GM13976 (cell line): Measurements from ENCODE around the gene GHRL.

Experiments used
- DNase-seq: peaks from one replicate; pipeline ENCODE4 v3.0.0; 2012; ENCODE audit warnings: low spot score
- CTCF ChIP-seq: IDR thresholded peaks from 2 replicates; pipeline ENCODE4 v1.5.1; 2012; ENCODE audit warnings: borderline replicate concordance, mild to moderate bottlenecking; ENCODE audit not compliant: insufficient read depth; ENCODE audit errors: extremely low read depth, missing control alignments, control extremely low read depth
- in situ Hi-C: fragments of 300-500 bp; cut with MboI; formaldehyde crosslinking; loops from one replicate; pipeline ENCODE4 v1.12.0; 2022; ENCODE audit warnings: low sequenced_read_pairs, mixed read lengths, inconsistent platforms; ENCODE audit not compliant: unreplicated experiment

GHRL gene

DNA sequence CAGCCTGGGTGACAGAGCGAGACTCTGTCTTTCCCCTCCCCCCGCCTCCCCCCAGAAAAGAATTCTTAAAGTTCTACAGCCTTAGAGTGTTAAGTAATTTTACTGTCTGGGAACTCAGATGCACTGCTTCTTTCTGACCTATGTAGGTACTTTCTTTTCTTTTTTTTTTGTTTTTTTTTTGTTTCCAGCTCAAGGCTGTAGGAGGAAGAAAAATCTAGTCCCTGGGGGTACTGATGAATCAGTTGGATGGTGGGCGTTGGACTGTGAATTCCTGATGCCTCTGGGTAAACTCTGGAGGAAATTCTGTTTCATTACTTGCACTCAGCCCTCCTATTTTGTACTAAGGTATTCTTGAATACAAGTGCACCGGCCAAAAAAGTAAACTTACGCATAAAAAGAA is 10.8 kb downstream of the GHRL start:
- in situ Hi-C loops = no loop called here
- no peak for TF ChIP-seq CTCF
- no peak for DNase-seq

DNA sequence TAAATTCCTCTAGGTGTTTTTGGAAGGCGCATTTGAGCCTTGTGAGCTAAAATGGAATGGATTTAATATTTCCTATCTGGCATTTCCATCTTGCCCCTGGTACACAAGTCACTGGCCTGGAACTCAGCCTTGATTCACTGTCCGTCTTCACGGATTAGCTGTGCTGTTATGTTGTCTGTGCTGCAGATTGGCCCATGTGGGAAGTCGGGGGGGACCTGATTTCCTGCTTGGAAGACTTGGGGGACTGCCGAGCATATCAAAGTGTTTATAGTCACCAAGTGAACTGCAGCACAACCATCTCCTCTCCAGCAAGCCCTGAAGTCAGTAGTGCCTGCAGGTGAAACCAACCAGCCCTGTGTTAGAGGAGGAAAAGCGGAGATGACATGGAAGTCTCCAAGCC is 12.2 kb downstream of the GHRL start:
- in situ Hi-C loops = no loop called here
- no peak for DNase-seq
- TF ChIP-seq CTCF = no peak

GRCh38 chr3:10280177-10280529 is 12.6 kb downstream of the GHRL start:
- no peak for TF ChIP-seq CTCF
- no peak for DNase-seq
- in situ Hi-C loops = no loop called here

GRCh38 chr3:10279384-10280176 is 13.2 kb downstream of the GHRL start:
- TF ChIP-seq CTCF = no peak
- in situ Hi-C loops = no loop called here

GRCh38 chr3:10278501-10278900 is 14.2 kb downstream of the GHRL start:
- in situ Hi-C loops = no loop called here
- TF ChIP-seq CTCF = no peak
- DNase-seq = no peak

More at GRCh38 chr3:10279384-10280176, 13.2 kb downstream of the GHRL start:
- DNase-seq = no peak

- DNase-seq = no peak
- no peak for TF ChIP-seq CTCF
- in situ Hi-C loops = no loop called here
Measured at GRCh38 chr3:10277115-10277625, 15.6 kb downstream of the GHRL start.
